Measurements from ENCODE around the gene TECTA.

The TECTA gene, protein sequence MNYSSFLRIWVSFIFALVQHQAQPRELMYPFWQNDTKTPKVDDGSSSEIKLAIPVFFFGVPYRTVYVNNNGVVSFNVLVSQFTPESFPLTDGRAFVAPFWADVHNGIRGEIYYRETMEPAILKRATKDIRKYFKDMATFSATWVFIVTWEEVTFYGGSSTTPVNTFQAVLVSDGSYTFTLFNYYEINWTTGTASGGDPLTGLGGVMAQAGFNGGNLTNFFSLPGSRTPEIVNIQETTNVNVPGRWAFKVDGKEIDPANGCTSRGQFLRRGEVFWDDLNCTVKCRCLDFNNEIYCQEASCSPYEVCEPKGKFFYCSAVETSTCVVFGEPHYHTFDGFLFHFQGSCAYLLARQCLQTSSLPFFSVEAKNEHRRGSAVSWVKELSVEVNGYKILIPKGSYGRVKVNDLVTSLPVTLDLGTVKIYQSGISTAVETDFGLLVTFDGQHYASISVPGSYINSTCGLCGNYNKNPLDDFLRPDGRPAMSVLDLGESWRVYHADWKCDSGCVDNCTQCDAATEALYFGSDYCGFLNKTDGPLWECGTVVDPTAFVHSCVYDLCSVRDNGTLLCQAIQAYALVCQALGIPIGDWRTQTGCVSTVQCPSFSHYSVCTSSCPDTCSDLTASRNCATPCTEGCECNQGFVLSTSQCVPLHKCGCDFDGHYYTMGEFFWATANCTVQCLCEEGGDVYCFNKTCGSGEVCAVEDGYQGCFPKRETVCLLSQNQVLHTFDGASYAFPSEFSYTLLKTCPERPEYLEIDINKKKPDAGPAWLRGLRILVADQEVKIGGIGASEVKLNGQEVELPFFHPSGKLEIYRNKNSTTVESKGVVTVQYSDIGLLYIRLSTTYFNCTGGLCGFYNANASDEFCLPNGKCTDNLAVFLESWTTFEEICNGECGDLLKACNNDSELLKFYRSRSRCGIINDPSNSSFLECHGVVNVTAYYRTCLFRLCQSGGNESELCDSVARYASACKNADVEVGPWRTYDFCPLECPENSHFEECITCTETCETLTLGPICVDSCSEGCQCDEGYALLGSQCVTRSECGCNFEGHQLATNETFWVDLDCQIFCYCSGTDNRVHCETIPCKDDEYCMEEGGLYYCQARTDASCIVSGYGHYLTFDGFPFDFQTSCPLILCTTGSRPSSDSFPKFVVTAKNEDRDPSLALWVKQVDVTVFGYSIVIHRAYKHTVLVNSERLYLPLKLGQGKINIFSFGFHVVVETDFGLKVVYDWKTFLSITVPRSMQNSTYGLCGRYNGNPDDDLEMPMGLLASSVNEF (N-terminal part only)

DNA sequence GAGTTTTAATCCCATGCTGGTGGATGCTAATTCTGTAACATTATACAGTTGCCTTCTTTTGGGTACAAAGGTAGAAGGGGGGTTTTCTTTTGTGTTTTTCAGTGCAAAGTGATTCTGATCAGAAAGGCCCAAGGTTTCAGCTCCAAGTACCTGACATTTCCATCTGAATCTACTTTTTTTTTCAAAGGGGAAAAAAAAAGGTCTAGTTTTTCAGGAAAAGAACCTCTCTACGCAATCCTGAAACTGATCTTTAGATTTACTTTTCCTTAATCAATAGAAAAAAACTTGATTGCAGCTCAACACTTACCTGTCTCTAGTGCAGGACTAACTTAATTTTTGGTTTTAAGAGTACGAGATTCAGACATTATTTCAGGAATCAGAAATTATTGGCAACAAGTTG, at the start of gene TECTA:
TECTA (plus strand) TSS at position 301 of the 400 bp plus-strand sequence. CDS start 1,423 bp downstream, outside the sequence.
- DNase-seq = no peak

DNA sequence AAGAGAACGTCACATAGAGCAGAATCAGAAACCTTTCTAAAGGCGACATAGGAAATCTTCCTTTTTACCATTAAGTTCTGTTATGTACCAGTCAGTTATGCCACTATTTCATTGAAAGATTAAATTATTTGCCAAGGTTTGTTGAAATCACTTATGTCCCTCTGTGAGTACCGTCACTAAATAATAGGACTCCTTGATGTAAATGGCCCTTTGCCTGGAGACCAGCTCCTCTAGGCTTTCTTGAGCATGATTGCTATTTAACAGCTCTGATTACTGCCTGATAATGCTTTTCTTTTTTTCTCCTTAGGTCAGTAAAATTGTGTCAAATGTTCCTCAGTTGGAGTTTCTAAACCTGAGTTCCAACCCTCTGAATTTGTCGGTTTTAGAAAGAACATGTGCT, 47.8 kb upstream of the TECTA start:
- DNase-seq = no peak

DNA sequence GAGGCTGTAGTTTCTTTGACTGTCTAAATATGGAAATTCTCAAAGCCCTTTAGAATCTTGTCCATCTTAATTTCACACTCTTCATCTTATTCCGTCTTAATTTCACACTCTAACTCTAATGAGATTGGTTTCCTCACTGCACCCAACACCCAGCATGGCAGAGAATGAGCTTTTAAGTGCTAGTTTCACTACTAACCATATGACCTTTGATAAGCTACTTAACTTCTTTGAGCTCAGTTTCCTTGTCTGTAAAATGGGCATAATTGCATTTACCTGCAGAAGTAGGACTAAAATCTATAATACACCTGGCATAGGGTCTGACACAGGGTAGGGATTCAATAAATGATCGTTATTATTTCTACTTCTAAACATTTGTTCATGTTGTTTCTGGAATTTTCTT, 46.8 kb upstream of the TECTA start:
- no peak for DNase-seq

DNA sequence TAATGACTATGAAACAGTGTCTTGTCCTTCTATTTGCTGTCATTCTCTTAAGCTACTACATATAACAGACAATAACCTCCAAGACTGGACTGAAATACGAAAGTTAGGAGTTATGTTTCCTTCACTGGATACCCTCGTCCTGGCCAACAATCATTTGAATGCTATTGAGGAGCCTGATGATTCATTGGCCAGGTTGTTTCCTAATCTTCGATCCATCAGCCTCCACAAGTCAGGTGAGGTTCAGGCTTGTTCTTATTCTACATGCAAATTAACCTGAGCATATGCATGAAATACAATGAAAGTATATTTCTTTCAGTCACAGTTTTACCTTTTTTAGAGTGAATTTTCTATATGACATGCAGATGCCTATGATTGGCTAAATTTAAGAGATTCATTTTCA, 46.0 kb upstream of the TECTA start:
- DNase-seq = no peak

DNA sequence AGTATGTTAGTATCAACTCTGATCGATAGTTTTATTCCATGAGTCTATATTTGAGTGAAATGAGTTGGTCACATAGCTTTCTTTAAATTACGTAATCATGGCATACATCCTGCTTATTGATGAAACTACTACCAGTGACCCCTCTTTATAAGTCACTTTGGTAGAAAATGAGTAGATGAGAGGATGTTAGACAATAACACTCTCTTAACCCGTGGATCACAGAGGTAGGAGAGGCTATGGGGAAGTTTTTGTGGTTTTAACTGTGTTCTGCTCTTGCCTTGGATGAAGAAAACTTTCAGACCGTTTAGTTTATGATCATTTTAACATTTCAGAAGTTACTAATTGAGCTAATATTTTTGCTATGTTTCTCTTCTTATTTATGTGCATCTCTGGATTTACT, 43.1 kb upstream of the TECTA start:
- DNase-seq = no peak

DNA sequence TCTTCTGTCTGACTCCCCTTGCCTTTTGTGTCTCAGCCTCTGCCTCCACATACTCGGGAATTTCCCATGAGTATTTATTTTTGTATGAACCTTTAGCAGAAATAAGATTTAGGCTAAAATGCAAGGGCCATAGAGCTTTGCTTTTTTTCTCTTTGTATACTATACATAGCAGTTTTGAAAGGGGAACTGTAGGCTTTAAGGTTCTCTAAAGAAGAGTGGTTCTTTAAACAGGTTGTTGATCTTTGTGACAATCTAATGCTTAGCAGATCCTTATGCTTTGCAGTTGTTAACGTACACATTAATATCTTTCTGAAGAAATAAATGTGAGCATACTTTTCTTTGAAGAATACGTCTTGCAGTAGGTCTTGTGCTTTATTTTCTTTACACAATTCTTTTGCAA, 42.1 kb upstream of the TECTA start:
- no peak for DNase-seq

DNA sequence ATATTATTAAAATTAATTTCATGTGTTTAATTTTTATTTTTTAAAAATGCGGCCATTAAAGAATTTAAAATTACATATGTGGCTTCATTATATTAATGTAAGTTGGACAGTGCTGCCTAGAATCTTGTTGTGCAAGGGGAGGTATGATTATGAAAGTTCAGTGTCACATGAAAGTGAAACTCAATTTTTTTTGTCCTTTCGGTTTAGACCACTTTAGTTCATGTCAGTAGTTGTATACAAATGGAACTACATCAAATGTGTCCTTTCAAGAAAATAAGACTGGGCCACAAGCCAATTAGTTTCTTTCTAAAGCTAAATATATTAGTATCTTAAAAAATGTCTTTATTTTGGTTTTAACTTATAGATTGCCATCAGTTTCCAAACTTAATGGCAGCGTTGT, 41.4 kb upstream of the TECTA start:
- no peak for DNase-seq

DNA sequence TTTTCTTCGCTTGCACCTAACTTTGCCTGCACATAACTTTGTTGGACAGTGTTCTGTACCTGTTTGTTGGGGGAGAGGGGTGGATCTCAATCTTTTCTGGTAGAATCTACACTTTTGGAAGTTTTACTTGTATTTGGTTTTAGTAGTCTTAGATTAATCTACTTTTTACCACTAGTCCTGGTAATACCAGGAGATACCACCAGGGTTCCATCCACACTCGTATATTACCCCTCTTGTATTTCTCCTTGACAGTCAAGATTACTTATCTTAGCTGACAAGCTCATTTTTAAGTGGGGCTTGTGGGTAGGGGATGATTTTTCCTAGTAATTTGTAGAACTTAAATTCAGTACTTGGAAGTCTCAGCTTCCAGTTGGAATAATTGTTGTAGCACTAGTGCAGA, 37.3 kb upstream of the TECTA start:
- DNase-seq = no peak

DNA sequence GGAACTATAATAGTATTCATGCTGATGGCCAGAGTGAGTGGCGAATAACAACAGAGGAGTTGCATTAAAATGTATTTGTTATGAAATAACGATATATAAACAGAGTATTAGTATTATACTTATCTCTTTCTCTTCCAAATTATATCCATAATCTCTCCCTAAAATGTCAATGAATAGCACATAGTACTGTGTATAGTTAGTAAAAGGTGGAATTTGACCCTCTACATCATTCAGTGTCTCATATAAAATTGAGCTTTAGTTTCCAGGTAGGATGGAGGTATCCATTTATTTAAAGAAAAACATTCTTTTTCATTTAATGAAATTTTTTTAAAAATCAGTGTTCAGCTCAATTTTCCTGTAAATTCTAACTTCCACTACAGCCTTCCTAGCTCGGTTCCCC, 34.4 kb upstream of the TECTA start:
- DNase-seq = no peak

DNA sequence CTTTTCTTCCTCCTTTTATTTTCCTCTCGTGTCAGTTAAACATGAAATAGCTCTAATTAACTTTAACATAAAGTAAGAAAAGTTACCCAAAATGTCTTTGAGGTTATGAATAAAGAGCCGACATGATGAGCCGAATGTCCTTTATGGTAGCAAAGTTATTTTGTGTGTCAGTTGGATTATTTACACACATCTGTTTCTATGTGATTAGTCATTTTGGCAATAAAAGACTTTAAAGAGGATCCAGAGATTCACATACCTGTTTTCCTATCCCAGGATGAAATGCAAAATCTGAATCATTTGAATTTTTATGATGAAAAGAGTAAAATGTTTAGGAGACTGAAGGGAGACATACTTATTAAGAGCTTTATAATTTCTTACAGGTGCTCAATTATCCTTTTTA, 34.0 kb upstream of the TECTA start:
- no peak for DNase-seq

DNA sequence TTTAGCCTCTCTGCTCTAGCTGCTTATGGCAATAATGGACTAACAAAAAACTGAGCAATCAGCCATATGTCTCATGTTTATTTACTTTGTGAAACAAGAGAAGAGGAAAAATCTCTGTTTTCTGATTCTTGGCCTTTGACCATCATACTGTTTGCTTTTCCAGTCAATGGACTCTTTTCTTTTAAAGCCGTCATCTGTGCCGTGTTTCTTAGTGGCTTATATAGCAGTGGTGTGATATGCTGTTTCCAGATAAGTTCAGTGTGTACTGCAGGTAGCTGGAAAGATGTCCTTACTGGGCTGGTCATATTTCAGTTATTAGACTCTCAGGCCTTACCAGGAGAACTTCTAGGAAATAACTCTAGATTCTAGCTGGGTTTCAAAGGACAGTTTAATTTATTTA, 33.6 kb upstream of the TECTA start:
- DNase-seq = no peak

DNA sequence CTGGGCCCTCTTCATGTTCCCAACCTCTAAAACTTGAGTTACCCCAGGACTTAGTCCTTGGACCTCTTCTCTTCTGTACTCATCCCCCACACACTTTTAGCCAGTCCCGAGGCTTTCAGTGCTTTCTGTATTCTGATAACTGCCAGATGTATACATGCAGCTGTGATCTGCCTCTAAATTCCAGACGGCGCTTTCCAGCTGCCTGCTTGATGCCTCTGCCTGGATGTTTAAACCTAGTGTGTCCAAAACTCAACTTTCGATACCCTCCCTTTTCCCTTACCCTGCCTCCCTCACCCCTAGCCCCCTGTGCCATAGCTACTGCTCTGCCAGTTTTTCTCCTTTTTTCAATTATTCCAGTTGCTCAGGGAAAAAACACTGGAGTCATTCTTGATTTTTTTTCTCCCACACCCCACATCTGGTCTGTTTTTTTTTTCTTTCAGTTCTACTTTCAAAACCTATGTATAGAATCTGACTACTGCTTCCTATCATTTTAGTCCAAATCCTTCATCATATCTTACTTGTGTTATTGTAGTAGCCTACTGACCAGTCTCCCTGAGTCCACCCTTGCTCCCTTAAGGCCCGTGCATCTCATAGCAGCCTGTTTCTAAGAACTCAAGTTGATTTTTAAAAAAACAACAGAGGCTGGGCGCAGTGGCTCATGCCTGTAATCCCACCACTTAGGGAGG, 32.9 kb upstream of the TECTA start:
- DNase-seq = no peak

DNA sequence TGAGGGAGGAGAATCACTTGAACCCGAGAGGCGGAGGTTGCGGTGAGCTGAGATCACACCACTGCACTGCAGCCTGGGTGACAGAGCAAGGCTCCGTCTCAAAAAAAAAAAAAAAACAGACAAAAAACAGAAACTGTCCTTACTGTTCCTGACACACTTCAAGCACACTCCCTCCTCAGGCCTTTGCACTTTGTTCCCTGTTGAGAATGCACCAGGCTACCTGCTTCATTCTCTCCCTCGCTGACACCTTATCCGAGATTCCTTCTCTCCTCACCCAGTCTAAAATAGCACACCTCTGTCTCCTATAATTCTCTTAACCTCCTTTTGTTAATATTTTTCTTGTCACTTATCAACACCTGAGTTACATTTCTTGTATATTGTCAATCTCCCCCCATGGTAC, 32.3 kb upstream of the TECTA start:
- DNase-seq = no peak

DNA sequence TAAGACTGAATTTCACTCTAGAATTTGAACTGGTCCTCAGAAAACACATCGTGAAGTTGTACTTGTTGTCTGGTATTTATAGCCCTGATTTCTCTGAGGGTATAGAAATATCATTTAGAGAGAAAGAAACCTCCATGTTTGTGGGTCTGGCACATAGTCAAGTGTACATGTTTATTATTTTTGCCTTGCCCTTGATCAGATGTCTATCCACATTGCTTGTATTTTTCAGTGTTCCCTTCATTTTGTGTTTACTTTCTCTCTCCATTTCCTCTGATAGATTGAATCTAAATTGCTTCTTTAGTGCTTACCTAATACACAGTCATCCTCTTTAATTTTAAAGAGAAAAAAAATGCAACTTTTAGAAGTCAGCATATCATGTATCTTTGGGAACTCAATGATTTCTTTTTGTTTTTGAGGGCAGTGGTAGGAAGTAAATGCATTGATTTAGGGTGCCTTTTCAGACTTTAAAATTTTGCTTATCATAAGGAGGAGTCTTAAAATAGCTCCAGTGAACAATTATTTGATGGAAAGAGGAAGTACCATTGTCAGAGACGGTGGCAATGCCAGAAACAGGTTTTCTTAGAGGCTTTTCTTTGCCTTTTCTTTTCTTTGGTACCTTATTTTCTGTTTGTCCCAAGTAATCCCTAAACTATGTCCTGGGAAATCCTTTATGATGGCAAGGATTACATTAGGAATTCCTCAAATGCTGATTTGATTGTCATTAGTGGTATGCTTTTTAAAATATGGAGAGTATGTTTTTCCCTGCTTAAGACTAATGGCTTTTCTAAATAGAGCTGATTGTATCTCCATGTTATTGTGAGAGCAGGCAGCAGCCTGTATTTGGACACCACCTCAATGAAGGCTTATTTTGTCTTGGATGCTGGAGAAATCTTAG, 29.8 kb upstream of the TECTA start:
- no peak for DNase-seq

DNA sequence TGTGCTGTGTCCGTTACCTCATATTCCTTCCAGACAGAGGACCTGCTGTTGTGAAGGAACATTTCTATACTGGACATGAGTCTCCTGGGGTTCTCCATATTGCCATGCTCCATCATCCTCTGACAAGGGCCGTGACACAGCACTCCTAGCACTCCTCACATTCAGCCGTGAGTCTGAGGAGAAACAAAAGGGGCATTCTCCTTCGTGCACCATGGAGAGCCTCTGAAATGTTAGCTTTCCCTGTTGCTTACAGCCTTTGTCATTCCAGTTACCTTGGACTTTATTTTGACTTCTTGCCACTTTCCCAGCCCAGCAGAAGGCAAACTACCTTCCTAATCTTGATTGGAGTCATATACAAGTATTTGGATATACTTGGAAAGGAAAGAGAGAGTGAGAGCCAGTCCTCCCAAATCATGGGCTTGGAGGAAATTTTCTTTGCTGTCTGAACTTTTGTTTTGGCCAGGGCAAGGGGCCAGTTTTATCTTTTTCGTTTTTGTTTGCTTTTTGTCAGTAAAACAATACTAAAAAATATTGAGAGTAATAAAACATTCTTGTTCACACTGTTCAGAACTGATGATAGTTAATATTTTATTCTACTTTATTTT, 29.1 kb upstream of the TECTA start:
- no peak for DNase-seq

DNA sequence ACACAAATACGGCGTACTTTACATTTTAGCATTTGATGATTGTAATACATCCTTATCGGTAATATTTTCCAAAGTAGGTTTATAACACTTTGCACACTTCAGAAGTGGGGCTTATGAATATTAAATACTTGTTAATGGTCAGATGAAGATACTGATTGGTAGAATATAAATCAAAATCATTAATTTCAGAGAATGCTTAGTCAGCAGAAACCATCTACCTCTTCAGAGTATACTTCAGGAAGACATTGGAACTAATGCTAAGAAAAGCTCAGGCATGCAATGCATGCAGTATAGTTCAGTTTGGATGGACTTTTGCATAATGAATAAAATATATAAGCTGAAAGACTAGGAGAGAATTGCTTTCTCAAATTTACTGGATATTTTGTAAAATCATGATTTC, 19.7 kb upstream of the TECTA start:
- no peak for DNase-seq

DNA sequence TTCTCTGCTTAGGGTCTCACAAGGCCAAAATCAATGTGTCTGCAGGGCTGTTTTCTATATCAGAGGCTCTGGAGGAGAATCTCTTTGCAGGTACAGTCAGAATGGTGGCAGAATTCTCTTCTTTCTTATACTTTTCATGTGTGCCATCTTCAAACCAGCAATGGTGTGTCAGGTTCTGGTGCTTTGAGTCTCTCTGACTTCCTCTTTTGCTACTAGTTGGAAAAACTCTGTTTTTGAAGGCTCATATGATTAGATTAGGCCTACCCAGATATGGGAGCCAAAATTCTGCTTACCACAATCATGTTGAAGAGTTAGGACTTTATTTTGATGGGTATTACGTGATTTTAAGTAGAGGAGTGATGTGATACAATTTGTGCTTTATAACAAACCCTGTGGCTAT, 18.8 kb upstream of the TECTA start:
- no peak for DNase-seq

DNA sequence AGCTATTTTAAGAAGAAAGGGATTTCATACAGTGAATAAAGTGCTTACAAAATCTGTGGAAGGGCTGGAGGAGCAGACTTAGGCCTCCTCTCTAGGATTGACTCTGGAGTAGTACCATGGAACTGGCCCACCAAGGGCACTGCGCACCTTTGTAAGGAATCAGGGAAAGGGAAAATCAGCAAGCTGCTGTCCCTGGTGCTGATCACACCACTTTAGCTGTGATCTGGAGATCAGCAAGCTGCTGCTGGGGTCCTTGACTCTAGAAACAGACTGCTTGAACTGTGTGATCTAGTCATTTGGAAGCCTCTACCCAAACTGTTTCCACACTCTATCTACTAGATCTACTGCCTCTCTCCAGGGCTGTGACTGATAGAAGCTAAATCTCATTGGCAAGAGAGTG, 18.4 kb upstream of the TECTA start:
- no peak for DNase-seq

DNA sequence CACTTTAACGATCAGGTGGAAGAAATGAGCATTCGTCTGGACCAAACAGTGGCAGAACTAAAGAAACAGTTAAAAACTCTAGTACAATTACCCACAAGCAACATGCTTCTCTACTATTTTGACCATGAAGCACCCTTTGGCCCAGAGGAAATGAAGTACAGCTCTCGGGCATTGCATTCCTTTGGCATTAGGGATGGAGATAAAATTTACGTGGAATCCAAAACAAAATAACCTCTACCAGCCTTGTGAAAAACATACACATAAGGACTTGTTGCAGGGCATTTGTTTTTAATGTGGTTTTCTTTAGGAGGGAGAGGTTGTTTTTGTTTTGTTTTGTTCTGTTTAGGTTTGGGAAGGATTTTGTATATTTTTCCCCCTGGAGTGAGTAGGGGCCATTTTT, 14.2 kb upstream of the TECTA start:
- no peak for DNase-seq

DNA sequence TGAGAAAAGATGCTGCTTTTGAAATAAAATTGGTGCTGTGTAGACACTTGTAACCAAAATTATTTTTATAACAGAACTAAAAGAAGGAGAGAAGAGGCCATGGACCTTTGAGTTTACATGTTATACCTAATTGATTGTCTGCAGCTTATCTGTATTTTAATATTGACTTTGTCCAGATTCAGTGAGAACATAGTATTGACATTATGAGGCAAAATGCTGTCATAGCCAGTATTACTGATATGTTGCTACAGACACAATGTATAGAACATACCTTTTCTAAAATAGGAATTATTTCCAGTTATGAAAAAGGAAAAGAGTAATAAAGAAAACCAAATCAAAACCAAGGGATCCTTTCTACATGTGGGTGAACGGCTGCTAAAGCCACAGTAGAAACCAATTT, 11.5 kb upstream of the TECTA start:
- DNase-seq = no peak

DNA sequence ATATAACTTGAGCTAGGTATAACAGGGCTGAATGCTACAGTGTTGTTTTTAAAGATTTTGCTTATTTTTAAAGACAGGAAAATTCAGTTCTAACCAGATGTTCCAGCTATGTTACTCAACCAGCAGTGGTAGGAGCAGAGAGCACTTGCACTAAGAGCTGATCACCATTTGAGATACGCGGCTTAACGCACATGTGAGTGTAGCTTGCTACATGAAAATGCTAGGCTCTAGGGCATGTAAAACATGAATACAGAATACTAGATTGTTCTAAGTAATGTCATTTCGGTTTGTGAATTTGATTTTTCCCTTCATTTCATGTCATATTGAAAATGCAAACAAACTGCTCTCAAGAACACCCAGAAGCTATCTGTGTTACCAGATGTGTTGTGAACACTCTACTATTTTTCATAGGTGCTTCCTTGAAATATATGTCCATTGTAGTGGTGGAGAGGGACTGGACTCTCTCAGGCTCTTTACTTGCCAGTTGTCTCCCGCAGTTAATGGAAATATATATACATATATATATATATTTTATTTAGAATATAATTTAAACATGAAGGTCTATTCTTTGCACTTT, 10.8 kb upstream of the TECTA start:
- DNase-seq = no peak

All from activated T-cell treated with anti-CD3 and anti-CD28 coated beads, Interleukin-2, amount 50 U/mL, for 48 hours (primary cell).